HG02798 (cell line): ENCODE measurements around the gene CDNF.

Source experiments
- ATAC-seq: cut with Tn5 transposase; IDR thresholded peaks from one replicate; pipeline ENCODE4 v1.9.1; 2021; ENCODE audit warnings: mild to moderate bottlenecking; ENCODE audit not compliant: unreplicated experiment, poor library complexity

Gene CDNF

DNA sequence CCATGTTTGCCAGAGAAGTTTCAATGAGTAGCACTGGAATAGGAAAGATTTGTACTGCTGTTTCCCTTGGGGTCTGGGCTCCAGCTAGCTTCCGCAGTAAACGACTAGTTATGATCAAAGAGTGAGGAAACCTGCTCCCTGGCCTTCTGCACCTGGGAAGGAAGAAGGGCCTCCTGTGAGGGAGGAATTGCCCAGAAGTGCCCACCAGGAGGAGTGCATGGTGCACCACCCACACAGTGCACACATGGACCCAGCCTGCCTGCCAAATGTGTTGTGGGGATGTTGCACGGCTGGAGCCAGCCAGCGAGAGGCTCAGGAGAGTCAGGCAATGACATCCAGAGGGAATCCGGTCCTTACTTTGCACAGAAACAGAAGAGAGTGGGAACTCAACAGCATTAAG is 36.1 kb downstream of the CDNF start:
- no peak for ATAC-seq

DNA sequence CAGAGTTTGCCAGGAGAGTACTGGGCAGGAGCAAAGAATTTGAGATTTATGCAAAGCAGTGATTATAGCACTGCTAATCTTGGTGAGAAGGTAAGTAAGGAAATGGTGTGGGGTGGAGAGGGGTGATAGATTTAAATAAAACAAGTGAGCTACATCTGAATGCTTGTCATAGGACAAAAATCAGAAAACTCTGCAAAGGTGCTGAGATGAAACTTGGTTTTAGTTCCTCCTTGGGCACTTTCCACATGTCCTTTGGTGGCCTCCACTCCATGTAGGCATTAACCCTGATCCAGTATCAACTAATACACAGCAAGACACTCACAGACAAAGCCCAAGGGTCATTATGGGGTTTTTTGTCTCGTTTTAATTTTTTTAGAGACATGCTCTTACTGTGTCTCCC is 37.4 kb downstream of the CDNF start:
- no peak for ATAC-seq

DNA sequence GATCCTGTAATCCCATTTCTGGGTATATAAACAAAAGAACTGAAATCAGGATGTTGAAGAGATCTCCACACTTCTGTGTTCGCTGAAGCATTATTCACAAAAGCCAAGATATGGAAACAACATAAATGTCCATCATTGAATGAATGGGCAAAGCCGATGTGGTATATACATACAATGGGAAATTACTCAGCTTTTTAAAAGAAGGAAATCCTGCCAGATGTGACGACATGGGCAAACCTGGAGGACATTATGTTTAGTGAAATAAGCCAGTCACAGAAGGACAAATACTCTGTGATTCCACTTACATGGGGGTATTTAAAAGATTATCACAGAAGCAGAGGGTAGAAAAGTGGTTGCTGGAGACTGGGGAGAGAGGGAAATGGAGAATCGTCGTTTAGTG is 39.2 kb downstream of the CDNF start:
- no peak for ATAC-seq

DNA sequence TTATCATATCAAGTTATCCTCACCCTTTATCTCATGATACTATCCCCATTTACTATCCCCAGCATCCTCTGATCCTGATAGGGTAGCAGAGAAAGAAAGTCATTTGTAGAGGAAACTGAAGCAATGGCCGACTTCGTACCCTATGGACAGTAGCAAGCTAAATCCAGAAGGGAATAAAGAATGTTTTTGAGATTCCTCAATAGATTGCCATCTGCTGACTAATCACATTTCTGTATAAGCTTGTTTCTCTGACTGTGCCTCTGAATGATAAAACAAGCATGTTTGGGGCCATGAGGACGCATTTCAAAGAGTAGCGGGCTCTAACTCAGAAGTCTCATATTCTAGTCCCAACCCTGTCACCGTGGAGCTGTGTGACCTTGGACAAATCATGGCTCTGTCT is 49.9 kb downstream of the CDNF start:
- ATAC-seq: no peak

GRCh38 chr10:14784459-14785055 is 53.3 kb downstream of the CDNF start:
- ATAC-seq: no peak

GRCh38 chr10:14782691-14783363 is 55.0 kb downstream of the CDNF start:
- no peak for ATAC-seq

DNA sequence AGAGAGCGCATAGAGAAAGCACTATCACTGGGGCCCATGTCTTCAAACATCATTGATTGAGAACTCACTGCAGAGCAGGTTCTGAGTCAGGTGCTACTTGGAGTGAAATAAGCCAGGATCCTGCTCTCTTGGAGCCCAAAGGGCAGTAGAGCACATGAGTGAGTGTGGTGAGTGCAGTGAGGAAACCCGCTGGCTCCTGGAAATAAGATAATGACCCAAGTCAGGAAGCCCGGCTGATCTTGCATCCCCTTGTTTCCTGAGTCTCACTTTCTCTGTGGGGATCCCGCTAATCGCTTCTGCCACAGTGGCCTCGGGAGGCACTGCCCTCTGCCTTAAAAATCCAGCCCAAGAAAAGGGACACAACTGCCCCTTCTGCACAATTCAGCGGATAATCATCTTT is 56.1 kb downstream of the CDNF start:
- ATAC-seq: no peak

DNA sequence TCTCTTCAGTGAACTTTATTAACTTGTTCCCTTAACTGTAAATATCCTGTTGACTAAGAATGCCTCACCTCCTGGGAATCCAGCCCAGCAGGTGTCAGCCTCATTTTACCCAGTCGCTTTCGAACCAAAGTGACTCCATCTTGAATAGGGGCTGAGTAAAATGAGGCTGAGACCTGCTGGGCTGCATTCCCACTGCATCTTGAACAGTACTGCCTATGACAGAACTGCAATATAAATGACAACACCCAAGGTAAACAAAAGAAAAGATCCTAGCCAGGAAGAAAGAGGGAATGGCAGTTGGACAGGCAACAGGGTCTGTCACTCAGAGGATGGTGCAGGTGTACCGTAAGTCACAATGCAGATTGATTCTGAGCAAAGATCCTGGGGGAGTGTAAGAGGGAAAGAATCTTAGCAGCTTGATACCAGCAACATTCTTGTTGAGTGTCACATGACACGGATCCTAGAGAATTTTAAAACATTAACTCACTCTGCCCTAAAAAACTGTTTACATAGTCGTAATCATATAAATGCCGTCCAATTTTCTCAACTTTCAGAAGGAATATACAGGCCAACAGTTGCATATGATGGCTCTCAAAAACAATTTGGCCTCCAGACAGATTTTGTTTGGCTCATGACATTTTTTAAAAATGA is 58.7 kb downstream of the CDNF start:
- ATAC-seq: no peak

GRCh38 chr10:14776546-14776945 is 61.3 kb downstream of the CDNF start:
- no peak for ATAC-seq

DNA sequence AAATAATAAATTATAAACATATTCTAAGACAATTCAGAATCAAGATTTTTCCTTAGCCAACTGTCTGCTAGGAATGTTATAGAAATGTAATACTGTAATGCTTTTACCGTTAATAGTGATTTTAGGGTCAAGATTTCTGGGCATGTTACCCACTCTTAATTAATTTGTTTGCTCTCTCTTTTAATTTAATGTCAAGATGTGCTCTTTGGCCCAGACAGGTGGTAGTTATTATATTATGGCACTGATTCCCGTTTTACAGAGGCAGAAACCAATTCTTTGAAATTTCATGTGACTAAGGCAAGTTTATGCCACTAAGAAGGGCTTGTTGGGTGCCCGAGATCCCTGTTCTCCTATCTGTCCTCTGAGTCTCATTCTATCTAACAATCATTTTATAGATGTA is 62.2 kb downstream of the CDNF start:
- ATAC-seq: no peak

DNA sequence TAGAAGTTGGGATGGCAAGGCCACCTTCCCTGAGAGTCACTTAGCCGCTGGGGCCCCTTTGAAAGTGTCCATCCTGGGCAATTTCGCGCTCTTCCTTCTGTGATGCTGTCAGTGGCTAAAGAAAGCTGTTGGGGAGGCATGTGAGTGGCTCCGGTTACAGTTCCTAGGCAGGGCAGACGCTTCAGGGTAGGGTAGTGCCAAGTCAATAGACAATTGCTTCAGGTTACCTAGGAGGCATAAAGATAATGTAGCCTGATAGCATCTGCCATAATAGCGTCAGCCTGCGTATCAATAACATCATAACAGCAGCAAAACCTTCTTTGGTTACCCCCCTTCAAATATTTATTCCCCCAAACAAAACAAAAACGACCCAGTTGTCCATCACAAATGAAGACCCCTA is 63.0 kb downstream of the CDNF start, which contains the start of gene FAM107B:
TSS of gene FAM107B (minus strand) at position 101 of the 400 bp plus-strand sequence. CDS start 234 bp downstream, outside the sequence.
- ATAC-seq: no peak

DNA sequence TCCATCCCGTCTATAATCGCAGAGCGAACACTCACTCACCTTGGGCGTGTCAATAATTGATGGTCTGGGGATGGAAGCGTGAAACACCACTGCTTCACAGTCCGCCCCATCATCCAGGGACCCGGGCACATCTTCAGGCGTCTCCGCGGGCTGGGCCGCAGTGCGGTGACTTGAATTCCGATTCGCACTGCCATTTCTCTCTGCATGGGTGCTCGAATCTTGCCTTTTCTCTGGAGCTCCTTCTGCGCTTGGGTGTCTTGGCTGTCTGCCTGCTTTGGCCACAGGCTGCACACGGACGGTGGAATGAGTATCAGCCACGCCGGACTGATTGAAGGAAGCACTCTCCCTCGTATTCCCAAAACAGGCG is 63.6 kb downstream of the CDNF start:
- no peak for ATAC-seq

DNA sequence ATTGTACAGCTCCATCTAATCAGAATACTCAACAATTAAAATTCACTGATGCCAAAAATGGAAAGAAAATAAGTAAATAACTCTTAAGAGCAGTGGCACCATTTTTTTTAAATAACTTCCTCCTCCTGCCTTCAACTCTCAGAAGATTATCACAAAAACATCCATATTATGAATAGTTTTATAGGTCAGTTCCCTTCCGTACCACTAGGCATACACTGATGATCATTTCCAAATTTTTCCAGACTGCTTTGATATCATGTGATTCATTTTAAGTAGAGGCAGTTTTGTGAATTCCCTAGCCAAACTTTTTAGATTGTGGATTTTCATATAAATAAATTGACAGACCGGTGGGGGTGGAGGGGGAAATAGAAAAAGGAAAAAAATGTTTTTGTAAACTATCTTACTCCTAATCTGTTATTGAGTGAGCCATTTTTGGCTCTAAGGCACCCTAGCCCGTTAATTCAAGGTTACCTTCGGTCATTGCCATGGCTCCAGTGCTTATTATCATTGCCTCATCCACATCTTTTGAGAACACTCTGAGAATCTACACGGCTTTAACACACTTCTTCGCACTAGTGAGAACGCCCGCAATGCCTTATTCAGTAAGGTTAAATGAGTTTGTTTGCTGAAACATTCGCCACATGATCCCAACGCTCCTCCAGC is 64.2 kb downstream of the CDNF start:
- no peak for ATAC-seq

GRCh38 chr10:14772399-14772798 is 65.4 kb downstream of the CDNF start:
- no peak for ATAC-seq

- no peak for ATAC-seq
Observed at GRCh38 chr10:14770927-14771326, 66.9 kb downstream of the CDNF start.
